Embryonic facial prominence (tissue), 1 donor: Measurements from ENCODE around the gene COX19.
"Not testable (repeated sequence)": the region's sequence is repeated elsewhere in the genome, so short reads cannot be mapped to it uniquely, and the experiment has no call there.

Experiments used
- DNase-seq: peaks from one replicate; pipeline ENCODE4 v3.0.0-alpha.2; 2016; ENCODE audit errors: extremely low spot score

The COX19 gene

DNA sequence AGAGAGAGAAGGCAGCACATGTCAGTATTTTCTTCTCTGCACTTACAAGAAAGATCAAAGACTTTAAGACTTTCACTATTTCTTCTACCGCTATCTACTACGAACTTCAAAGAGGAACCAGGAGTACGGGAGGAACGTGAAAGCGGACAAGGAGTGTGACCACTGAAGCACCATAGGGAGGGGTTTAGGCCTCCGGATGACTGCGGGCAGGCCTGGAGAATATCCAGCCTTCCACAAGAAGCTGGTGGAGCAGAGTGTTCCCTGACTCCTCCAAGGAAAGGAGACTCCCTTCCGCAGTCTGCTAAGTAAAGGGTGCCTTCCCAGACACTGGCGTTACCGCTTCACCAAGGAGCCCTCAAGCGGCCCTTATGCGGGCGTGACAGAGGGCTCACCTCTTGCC is 14.4 kb downstream of the COX19 start:
- not testable (repeated sequence) for DNase-seq

DNA sequence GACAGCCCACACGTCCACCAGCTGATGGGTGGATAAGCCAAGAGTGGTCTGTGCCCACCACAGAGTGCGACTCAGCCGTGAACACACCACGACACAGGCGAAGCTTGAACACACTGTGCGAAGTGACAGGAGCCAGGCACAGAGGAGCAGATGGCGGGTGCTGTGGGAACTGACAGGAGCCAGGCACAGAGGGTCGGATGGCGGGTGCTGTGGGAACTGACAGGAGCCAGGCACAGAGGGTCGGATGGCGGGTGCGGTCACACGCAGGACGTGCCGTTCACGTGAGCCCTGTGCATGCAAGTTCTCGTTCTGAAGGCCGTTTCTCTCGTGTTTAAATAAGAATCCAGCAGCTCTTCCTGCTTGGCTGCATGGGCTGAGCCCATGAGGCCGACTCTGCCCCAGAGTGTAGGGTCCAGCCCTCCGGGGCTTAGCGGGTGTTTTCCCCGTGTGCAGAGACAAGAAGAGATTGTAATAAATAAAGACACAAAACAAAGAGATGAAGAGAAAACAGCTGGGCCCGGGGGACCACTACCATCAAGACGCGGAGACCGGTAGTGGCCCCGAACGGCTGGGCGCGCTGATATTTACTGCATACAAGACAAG is 15.0 kb downstream of the COX19 start:
- DNase-seq, result no peak

DNA sequence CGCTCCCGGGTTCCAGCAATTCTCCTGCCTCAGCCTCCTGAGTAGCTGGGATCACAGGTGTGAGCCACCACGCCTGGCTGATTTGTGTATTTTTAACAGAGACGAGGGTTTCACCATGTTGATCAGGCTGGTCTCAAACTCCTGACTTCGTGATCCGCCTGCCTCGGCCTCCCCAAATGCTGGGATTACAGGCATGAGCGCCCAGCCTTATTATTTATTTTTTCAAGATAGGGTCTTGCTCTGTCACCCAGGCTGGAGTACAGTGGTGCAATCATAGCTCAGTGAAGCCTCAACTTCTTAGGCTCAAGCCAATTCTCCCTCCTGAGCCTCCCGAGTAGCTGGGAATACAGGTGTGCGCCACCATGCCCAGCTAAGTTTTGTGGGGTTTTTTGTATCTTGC is 15.6 kb downstream of the COX19 start:
- DNase-seq, result not testable (repeated sequence)

DNA sequence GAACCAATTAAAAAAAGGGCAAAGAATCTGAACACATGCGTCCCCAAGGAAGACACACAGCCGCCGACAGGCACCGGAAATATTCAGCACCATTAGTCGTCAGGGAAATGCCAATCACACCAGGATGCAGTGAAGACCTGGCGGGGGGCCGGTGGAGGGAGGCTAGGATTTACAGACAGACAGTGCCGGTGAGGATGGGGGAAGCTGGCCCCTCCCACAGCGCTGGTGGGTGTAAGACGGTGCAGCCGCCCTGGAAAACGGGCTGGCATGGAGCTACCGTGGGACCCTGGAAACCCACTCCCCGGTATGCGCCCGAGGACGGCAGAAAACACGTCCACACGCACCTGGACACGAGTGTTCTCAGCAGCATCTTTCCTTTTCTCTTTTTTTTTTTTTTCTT is 16.1 kb downstream of the COX19 start:
- DNase-seq, result no peak

DNA sequence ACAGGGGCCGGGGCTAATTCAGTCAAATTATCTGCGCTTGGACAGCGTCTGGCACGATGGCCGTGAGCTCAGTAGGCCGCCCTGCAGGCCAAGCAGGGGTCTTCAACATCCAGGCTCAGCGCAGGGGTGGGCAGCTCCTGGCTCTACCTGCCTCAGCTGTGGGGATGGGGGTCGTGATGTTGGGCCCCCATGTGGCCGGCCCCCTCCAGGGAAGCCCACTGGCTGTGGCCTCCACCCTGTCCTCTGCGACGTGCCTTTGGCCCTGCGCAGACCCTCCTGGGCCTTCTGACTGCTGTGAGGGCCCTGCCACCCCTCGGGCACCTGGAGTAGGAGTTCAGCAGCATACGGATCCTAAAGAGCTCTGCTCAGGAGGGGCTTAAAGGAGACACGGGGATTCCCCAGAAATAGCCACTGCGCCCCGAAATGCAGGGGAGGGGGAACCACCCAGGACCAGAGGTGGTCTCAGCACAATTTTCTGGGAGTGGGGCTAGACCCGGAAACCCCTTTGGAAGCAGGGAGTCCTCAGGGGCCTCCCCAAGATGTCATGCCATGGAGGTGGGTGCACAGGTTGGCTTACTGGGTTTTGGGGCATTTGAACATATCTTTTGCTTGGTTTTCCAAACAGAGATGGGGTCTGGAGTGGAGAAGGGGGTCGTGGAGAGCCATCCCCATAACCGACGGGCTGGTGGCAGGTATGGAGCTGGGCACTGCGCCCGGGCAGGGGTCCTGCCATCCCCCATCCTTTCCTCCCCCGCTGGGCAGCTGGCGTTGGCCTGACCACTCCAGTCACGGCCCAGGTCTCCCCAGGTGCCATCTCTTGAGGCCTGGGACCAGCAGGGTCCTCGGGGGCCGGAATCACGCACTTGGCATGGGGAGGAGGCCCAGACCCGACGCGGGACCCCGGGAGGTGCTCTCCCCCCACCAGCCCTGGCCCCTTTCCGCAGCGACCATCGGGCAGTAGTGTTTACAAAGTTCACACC is 16.8 kb downstream of the COX19 start:
- no peak for DNase-seq

DNA sequence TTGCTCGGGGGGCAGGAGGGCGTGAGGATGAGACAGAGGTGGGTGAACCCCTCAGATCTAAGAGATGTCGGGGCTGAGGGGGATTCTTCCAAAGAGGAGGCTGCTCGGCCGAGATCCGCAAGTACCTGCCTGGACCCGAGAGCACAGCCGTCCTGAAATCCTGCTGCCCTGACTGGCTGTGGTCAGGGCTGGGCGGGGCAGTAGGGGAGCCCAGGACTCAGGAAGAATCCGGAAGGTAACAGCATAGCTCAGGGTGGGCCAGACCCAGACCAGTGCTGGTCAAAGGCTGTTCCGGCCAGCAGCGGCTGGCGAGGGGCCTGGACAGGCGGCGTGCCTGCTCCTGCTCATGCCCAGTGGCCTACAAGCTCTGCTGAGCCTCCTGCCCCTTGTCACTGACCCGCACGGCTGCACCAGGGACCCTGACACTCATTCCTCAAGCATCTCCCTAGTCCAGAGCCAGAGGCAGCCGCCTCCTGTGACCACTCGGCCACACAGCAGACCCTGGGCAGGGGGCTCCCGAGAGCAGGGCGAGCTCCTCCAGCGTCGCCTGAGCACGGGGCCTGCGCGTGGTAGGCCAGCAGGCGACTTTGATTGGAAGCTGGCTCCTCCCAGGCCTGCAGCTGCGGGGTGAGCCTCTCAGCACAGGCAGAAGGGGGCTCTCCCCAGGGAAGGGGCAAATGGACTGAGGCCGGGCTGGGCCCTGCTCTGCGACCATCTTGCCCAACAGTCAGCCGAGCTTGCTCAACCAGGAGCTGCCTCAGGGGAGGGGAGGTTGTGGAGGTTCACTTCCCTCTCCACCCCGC is 17.7 kb downstream of the COX19 start:
- no peak for DNase-seq

DNA sequence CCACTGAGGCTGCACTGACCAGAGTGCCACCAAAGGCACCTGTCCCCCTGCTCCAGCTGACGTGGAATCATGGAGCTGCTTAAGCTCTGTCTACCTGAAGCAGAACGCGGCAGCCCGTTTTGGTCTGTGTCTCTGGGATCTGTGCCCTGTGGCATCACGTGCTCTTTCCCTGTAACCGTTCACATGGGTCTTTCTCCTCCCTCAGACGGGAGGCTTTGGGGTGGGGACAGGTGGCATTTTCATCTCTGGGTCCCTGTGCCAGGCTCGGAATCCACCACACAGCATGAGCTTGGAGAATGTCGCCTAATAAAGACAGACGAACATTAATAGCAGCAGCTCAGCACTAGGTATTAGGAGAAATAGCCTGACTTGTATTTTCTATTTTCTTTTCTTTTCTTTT is 19.3 kb downstream of the COX19 start:
- no peak for DNase-seq

DNA sequence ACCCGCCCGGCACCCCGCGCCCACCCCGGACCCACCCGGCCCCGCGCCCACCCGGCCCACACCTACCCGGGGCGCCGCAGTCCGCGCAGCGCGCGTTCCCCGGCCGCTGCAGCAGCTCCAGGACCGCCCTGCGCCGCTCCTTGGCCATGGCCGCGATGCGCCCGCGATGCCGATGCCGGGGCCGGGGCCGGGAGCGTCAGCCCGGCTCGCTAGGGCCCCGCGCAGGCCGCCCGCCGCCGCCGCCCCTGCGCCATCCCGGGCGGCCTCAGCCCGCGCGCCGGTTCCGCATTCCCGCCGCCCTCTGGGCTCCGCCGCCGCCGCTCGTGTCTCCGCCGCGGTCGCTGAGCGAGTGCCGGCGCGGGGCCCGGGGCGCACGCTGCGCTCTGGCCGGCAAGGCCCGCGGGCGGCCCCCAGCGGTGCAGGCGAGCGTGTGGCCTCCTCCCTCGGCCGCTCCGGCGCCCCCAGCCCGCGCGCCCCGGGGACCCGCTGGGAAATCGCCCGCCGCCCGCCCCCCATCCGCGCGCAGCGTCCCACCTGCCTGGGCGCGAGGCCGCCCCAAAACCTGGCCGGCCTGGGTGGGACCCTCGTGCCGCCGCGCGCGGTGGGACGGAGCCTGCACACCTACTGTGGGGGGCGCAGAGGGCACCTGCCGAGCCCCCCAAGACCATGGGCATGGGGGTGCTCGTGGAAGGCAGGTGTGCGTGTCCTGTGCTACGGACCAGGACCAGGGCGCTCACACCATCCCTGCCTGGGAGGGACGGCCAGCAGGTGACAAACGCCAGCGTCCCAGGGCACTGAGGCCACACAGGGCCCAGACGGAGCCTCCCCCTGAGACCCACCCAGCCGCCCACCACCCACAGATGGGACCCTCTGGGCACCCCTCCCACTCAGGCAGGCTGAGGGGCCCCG is 20.8 kb downstream of the COX19 start, which contains the start of gene ADAP1:
Gene ADAP1, minus strand, starts transcription at position 351 of the 909 bp plus-strand sequence. Its CDS starts 203 bp downstream, at position 148.
- DNase-seq, result no peak

DNA sequence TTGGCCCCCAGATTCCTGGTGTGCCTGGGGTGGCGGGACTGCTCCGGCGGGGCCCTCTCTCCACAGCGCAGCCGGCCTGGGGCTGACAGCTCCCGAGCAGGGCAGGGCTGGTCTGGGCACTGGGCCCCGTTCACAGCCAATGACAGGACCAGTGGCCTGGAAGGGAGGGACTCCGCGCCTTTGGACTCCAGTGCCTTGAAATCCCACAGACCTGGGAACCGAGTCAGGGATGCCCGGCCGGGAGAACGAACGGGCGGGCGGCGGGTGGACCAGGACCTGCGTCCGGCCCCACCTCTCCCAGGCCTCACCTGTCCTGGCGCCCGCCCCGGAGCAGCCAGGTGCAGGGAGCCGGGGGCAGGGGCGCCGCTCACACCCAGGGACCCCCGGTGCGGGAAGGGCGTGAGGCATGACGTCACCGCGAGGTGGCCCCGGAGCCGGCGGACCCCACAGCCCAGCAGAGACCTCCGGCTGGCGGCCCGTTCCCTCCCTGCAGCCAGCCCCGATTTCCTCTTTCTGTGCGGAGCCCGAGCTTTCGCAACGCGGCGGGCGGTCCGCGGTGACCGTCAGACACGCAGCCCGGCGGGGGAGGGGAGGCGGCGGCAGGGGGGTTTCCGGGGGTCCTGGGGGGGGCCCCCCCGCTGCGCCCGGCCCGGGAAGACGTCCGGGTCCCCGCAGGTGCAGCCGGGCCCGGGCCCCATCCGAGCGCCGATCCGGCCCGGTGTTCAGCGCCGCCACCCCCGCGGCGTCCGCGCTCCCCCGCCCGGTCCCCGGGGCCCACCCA is 21.6 kb downstream of the COX19 start:
- no peak for DNase-seq

DNA sequence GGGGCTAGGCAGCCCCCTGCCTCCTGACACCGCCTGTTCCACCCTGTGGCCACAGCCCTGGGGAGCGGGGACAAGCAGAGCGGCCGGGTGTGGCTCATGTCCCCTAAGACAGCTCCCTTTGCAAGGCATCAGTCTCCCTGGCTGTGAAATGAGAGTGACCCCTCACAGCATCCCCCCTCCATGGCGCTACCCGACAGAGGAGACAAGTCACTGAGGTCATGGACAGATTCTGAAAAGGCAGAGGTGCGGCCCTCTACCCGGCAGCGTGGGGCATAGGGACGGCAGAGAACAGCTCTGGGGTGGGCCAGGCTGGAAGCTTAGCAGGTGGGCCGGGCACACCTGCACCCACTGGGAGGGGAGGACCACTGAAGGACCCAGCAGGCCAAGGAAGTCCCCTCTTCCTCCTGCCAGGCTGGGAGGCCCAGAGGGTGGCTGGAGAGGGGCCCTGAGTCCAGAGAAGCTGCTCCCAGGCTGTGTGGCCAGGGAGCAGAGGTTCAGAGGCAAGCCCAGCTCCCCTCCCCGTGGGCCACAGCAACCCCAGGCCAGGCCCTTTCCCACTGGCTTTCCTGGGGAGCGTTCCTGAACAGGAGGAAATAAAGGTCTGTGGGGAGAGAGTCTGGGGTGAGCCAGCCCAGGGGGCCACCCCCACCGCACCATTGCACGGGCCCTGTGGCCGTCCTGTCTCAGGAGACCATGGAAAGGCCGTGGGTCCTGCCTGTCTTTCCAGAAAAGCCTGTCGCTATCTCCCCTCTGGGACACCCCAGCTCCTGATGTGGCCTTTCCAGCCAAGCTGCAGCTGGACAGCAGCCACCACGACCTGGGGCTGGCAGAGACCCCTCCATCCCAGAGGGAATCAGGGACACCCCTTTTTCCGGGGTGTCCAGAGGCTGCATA is 22.6 kb downstream of the COX19 start:
- DNase-seq, result no peak

DNA sequence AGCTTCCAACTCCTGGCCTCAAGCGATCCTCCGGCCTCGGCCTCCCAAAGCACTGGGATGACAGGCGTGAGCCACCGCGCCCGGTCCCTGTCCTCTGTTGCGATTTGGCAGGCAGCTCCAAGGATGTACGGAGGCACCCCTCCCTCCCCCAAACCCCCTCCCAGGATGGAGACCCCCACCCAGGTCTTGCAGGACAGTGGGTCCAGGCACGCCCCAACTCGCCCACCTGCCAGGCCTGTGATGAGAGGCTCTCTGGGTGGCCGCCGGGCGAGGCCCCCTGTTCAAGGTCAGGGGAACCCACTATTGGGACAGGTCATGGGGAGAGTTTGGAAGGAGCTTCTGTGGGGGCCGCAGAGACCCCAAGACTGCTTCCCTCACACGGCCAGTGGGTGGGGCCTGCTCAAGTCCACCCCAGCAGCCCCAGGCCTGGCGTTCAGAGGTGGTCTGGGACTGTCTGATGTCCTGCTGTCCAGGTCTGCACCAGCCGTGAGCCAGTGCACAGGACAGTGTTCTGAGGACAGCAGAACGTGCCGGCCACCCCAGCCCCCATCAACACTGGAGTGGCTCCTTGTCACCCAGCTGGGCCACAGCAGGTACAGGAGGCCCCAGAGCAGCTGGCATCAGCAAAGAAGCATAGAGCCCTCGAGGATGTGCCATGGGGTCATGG is 23.3 kb downstream of the COX19 start:
- DNase-seq, result no peak

DNA sequence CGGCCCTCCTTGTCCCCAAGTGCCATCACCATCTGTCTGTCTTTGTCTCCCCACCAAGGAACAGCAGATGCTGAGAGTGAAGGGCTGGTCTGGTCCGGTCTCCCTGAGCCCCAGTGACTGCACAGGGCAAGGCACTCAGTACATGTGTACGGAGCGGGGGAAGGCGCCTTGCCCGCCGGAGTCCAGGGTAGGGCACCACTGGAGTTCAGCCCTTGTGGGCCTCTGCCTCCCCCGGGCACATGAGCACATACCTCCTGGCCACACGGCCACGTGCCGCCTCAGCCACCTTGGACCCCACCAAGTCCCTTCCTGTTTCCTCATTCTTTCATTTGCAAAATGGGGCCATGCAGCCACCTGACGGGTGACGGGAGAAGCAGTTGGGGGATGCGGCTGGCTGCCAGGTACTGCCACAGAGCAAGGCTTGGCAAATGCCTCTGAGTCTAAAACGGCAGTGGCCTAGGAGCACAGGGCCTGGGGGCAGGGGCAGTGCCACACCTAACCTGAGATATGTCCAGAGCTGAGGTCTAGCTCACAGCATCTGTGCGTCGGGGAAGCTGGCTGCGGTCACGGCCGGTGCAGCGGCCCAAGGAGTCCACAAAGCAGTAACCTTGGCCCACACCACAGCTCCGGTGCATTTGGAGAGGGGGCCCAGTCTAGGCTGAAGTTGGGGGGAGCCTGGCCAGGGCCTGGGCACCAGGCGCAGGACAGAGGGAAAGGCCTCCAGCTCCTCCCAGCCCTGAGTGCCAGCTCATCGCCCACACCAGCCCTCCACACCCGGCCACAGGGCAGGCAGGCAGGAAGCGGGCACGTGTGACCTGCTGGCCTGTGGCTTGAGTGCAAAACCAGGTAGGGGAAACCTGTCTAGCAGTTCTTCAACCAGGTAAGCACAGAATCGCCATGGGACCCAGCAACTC is 26.1 kb downstream of the COX19 start:
- DNase-seq, result no peak

DNA sequence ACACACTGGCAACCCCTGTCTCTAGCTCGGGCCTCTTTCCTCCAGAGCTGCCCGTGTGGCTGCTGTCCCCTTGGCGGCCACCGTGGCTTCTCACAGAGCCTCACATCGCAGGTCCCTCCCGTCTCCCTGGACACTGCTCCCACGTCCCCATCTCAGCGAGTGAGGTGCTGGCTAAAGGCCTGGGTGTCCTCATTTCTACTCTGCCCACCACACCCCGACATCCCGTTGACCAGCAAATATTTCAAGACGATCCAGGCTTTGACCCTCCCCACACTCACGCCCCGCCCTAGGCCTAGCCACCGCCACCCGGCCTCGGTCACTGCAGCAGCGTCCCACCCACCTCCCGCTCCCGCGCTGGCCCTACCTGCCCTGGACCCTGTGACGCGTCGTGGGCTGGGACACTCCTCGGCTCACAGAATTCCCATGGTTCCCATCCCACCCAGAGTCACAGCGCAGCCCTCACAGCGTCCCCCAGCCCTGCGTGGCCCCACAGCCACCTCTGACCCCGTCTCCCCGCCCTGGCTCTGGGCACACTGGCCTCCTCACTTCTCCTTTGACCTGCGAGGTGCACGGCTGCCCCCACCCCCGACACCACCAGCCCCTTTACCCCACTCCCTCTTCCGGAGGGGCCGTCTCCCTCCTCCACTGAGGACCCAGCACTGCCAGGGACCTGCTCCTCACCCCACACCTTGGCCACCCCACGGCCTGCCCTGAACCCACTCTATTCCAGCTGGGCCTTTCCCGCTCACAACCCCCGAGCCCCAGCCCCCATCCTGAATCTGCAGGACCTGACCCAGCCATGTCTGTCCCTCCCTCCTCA is 27.7 kb downstream of the COX19 start:
- DNase-seq, result no peak

DNA sequence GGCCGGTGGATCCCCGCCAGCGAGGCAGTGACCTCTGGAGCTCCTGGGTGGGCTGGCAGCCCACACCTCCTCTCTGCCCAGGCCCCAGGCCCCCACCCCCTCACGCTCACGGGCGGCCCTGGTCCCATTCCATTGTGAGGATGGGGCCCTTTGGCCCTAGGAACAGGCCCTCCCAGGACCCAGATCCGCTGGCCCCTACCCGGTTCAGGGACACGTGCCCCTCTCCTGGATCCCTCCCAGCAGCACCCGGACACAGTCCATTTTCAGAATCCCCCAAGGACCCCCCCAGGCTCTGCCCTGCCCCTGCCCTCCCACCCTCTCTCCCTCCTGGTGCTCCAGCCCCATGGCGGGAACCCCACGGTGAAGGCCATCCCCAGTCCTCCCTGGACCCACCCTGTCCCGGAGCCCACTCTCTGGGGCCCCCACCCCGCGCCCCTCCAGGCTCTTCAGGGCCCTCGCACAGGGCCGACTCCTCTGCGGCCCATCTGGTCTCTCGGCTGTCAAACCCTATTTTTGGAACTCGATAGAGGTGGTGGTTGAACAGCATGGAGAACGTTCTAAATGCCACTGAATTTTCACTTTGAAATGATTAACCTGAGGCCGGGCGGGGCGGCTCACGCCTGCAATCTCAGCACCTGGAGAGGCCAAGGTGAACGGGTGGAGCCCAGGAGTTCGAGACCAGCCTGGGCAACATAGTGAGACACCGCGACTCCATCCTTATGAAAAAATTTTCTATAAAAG is 28.9 kb downstream of the COX19 start:
- DNase-seq, result no peak

DNA sequence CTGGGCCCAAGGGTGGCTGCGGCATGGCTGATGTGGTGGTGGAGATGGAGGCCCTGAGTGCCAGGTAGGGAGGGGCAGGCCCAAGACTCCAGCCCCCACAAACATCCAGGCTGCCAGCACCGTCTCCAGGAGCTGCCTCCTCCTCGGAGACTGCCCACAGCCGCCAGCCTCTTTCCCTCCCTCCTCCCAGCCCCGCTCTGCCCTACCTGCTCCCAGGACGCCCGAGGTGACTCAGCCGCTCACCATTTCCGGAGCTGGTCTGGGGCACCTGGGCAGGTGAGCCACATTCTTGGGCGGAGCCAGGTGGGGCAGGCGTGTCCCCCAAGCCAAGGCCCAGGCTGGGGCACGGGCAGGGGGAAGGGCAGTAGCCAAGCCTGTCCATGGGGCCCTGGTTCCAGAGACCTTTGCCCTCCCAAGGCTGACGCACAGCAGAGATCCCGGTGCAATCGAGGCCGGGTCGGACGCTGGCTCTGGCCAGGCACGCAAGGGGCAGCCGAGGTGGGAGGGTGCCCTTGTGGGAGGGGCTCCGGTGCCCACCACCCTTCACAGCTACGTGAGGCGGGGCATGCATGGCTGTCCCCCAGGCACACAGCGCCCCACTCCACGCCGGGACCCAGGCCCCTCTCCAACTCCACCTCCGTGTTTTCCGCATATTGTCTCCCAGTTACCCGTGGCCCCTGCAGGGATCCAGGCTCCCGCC is 29.6 kb downstream of the COX19 start:
- DNase-seq, result no peak
